GM19025 (cell line): ENCODE data around the gene VSTM4.

Experiments used
- ATAC-seq: cut with Tn5 transposase; IDR thresholded peaks from one replicate; pipeline ENCODE4 v1.9.1; 2021; ENCODE audit warnings: mild to moderate bottlenecking, low read depth, moderate library complexity; ENCODE audit not compliant: unreplicated experiment

Gene VSTM4

GRCh38 chr10:48981310-48981907 is 133.9 kb downstream of the VSTM4 start:
- no peak for ATAC-seq

GRCh38 chr10:48978318-48978717 is 137.0 kb downstream of the VSTM4 start:
- ATAC-seq = no peak

GRCh38 chr10:48976196-48976595 is 139.1 kb downstream of the VSTM4 start:
- no peak for ATAC-seq

- no peak for ATAC-seq
Observed at GRCh38 chr10:48974510-48975156, 140.7 kb downstream of the VSTM4 start.

- ATAC-seq = no peak
Observed at GRCh38 chr10:48973065-48973464, 142.3 kb downstream of the VSTM4 start.

- no peak for ATAC-seq
Observed at GRCh38 chr10:48970654-48971053, 144.7 kb downstream of the VSTM4 start.

GRCh38 chr10:48970046-48970445 is 145.3 kb downstream of the VSTM4 start:
- no peak for ATAC-seq

- no peak for ATAC-seq
Observed at GRCh38 chr10:48968036-48968435, 147.3 kb downstream of the VSTM4 start.

GRCh38 chr10:48965460-48965859 is 149.9 kb downstream of the VSTM4 start:
- no peak for ATAC-seq
